SK-N-SH (cell line): ENCODE data around the gene B4GALT1. TPM values are rescaled to one million over a fixed set of nuclear protein-coding genes. Genes with fewer than 3 reads are reported as not detected.

Experiments
- CTCF ChIA-PET: fragments of 300-600, 350-600 bp; formaldehyde crosslinking; extraction: SDS; loops from one replicate; lab custom pipeline; 2021; lab: Yijun Ruan, JAX
- POLR2A ChIA-PET: fragments of 350-600 bp; sonication (Branson Sonifier 250); formaldehyde crosslinking; extraction: SDS; loops from one replicate; lab custom pipeline; 2020; ENCODE audit warnings: antibody characterized with exemption, inconsistent platforms; lab: Yijun Ruan, JAX
- DNase-seq: peaks from one replicate; pipeline ENCODE4 v3.0.0; 2012
- H2AFZ ChIP-seq: fragments of 200-600 bp; sonication (generic); 2 replicates; pipeline ENCODE4 v1.8.1; 2016; ENCODE audit warnings: antibody characterized with exemption, mild to moderate bottlenecking, low read depth
- H3F3A ChIP-seq: fragments of 200-600 bp; sonication (generic); replicated peaks from 2 replicates; pipeline ENCODE3; 2016; ENCODE audit warnings: antibody characterized with exemption, mild to moderate bottlenecking; ENCODE audit not compliant: insufficient read depth
- H3K27ac ChIP-seq, 2 experiments: fragments of 200-500 bp in 1 of 2; fragments of 200-600 bp in 1 of 2; sonication (Bioruptor generic) in 1 of 2; sonication (generic), shearing (Covaris generic) in 1 of 2; 2 replicates each; pipeline versions ENCODE4 v1.5.1 to v1.6.1; 2014 to 2016; ENCODE audit warnings: low read depth in 2 of 2, inconsistent platforms in 1 of 2, low read length in 1 of 2, mild to moderate bottlenecking in 1 of 2, mixed read lengths in 1 of 2
- H3K27me3 ChIP-seq: fragments of 200-600 bp; sonication (generic), shearing (Covaris generic); 2 replicates; pipeline ENCODE4 v1.6.1; 2016; ENCODE audit warnings: mixed run types; ENCODE audit not compliant: insufficient read depth
- H3K36me3 ChIP-seq, 2 experiments: fragments of 200-500 bp in 1 of 2; fragments of 200-600 bp in 1 of 2; sonication (Bioruptor generic) in 1 of 2; sonication (generic) in 1 of 2; replicated peaks in 1 of 2; 2 replicates each; pipeline versions ENCODE3 to v1.5.1; 2014 to 2016; ENCODE audit warnings: low read length in 1 of 2, mild to moderate bottlenecking in 1 of 2; ENCODE audit not compliant: insufficient read depth in 2 of 2, control insufficient read depth in 1 of 2
- H3K4me1 ChIP-seq, 2 experiments: fragments of 200-500 bp in 1 of 2; fragments of 200-600 bp in 1 of 2; sonication (Bioruptor generic) in 1 of 2; sonication (generic), shearing (Covaris generic) in 1 of 2; 2 replicates each; pipeline versions ENCODE4 v1.5.1 to v1.6.1; 2014 to 2016; ENCODE audit warnings: low read depth in 1 of 2, low read length in 1 of 2, mixed run types in 1 of 2; ENCODE audit not compliant: insufficient read depth in 2 of 2, control insufficient read depth in 1 of 2
- H3K4me2 ChIP-seq: fragments of 200-600 bp; sonication (generic), shearing (Covaris generic); 2 replicates; pipeline ENCODE4 v1.6.1; 2017; ENCODE audit warnings: mixed run types
- H3K4me3 ChIP-seq, 2 experiments: fragments of 200-500 bp in 1 of 2; fragments of 200-600 bp in 1 of 2; sonication (Bioruptor generic) in 1 of 2; sonication (generic), shearing (Covaris generic) in 1 of 2; 2 replicates each; pipeline versions ENCODE4 v1.5.1 to v1.8.1; 2014 to 2016; ENCODE audit warnings: low read depth in 2 of 2, inconsistent platforms in 1 of 2, low read length in 1 of 2, mild to moderate bottlenecking in 1 of 2, mixed read lengths in 1 of 2, moderate library complexity in 1 of 2
- H3K79me2 ChIP-seq: fragments of 200-600 bp; sonication (generic); 2 replicates; pipeline ENCODE4 v1.8.1; 2017; ENCODE audit warnings: mild to moderate bottlenecking; ENCODE audit not compliant: insufficient read depth
- H3K9ac ChIP-seq: fragments of 200-600 bp; sonication (generic); 2 replicates; pipeline ENCODE4 v1.6.1; 2017; ENCODE audit warnings: mixed run types
- H3K9me2 ChIP-seq: fragments of 200-600 bp; sonication (generic); 2 replicates; pipeline ENCODE4 v1.6.1; 2017; ENCODE audit warnings: mixed run types
- H3K9me3 ChIP-seq: fragments of 200-600 bp; sonication (generic); 2 replicates; pipeline ENCODE4 v1.6.1; 2017; ENCODE audit warnings: mixed run types, mild to moderate bottlenecking, moderate library complexity
- H4K20me1 ChIP-seq: fragments of 200-600 bp; sonication (generic); 2 replicates; pipeline ENCODE4 v1.6.1; 2017; ENCODE audit warnings: mild to moderate bottlenecking, mixed run types; ENCODE audit not compliant: insufficient read depth
- ELF1 ChIP-seq: IDR thresholded peaks from 2 replicates; pipeline ENCODE4 v1.4.0; 2012
- EP300 ChIP-seq, 2 experiments: IDR thresholded peaks; 2 replicates each; pipeline versions ENCODE4 v1.4.0 to v1.6.1; 2012; ENCODE audit warnings: borderline replicate concordance in 1 of 2, low read depth in 1 of 2, low read length in 1 of 2
- EZH2phosphoT487 ChIP-seq: fragments of 200-600 bp; sonication (generic); IDR thresholded peaks from 2 replicates; pipeline ENCODE4 v1.6.1; 2017; ENCODE audit warnings: low read depth, mixed run types, mild to moderate bottlenecking, antibody characterized with exemption, moderate library complexity, borderline replicate concordance
- FOXJ3 ChIP-seq: sonication (generic); formaldehyde crosslinking; IDR thresholded peaks from 2 replicates; pipeline ENCODE4 v1.5.1; 2020; ENCODE audit warnings: mild to moderate bottlenecking, missing genetic modification reagents
- FOXM1 ChIP-seq: IDR thresholded peaks from 2 replicates; pipeline ENCODE4 v1.4.0; 2012; ENCODE audit warnings: low read depth, mild to moderate bottlenecking
- GATA2 ChIP-seq: sonication (generic); formaldehyde crosslinking; IDR thresholded peaks from 2 replicates; pipeline ENCODE4 v1.5.0; 2020; ENCODE audit warnings: mild to moderate bottlenecking, missing genetic modification reagents
- JUND ChIP-seq: IDR thresholded peaks from 2 replicates; pipeline ENCODE4 v1.4.0; 2012
- MEF2A ChIP-seq: IDR thresholded peaks from 2 replicates; pipeline ENCODE4 v1.4.0; 2012; ENCODE audit warnings: low read depth, borderline replicate concordance
- RCOR1 ChIP-seq: fragments of 150-350 bp; IDR thresholded peaks from 2 replicates; pipeline ENCODE4 v1.6.1; 2017; ENCODE audit warnings: antibody characterized with exemption, low read length
- RFX5 ChIP-seq: IDR thresholded peaks from 2 replicates; pipeline ENCODE4 v1.6.1; 2012; ENCODE audit warnings: mild to moderate bottlenecking, improper control_type of control experiment, low read length
- SIN3A ChIP-seq: IDR thresholded peaks from 2 replicates; pipeline ENCODE4 v1.6.1; 2012; ENCODE audit warnings: low read depth, mild to moderate bottlenecking, low read length, moderate library complexity, borderline replicate concordance
- SMC3 ChIP-seq: IDR thresholded peaks from 2 replicates; pipeline ENCODE4 v1.6.1; 2012; ENCODE audit warnings: low read depth, low read length, improper control_type of control experiment
- TAF1 ChIP-seq: IDR thresholded peaks from 2 replicates; pipeline ENCODE4 v1.6.1; 2012; ENCODE audit warnings: low read depth, mild to moderate bottlenecking, low read length, moderate library complexity, borderline replicate concordance
- TEAD4 ChIP-seq: IDR thresholded peaks from 2 replicates; pipeline ENCODE4 v1.4.0; 2012; ENCODE audit warnings: mild to moderate bottlenecking, borderline replicate concordance; ENCODE audit not compliant: insufficient read depth
- USF1 ChIP-seq: IDR thresholded peaks from 2 replicates; pipeline ENCODE4 v1.4.0; 2012; ENCODE audit warnings: low read depth, borderline replicate concordance
- WGBS: methylation state at CpG from one replicate; pipeline ENCODE4 v1.1.6; 2017; ENCODE audit warnings: low lambda C conversion rate; 5-methylcytosine and 5-hydroxymethylcytosine counted together
- polyA plus RNA-seq, 3 experiments: library from polyadenylated mRNA; depleted of rRNA; stranded (reverse); fragments of >200 nt; gene quantifications; 2 replicates each; pipeline ENCODE4 v1.2.3, GENCODE V29; 2012
- TF ChIP-seq, protein P1 (sequence below): fragments of 200-600 bp; sonication (generic); IDR thresholded peaks from 2 replicates; pipeline ENCODE4 v1.6.1; 2017; ENCODE audit warnings: antibody characterized with exemption, mild to moderate bottlenecking, moderate library complexity
- TF ChIP-seq, protein P2 (sequence below): IDR thresholded peaks from 2 replicates; pipeline ENCODE4 v1.6.1; 2012; ENCODE audit warnings: mild to moderate bottlenecking, low read depth, low read length, moderate library complexity
- TF ChIP-seq, protein P3 (sequence below): fragments of 150-350 bp; IDR thresholded peaks from 2 replicates; pipeline ENCODE4 v1.6.1; 2017; ENCODE audit warnings: antibody characterized with exemption, low read length, low read depth, borderline replicate concordance

Gene B4GALT1
- polyA plus RNA-seq, 1 of the 3 experiments (the other 2 are of a cell fraction): 36.2 TPM

DNA sequence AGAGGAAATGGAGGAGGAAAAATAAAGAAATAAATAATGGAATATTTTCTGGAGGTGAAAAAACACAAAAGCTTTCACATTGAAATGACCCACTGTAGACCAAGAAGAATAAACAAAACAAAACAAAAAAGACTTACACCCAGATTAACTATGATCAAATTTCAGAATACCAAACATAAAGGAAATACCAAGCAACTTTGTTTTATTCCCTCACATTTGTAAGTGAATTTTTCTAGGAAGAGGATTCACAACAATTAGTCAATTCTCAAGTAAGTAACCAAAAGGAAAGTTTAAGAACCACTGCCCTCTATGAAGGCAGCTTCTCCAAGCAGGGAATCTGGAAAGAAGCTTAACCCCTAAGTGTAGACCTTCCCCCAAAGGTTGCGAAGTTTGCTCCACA is 29.6 kb upstream of the B4GALT1 start:
- H2AFZ ChIP-seq: no peak overlapping the region

More for the DNA sequence above, 29.6 kb upstream of the B4GALT1 start:
- no peak overlapping the region for H3K27ac ChIP-seq
- TF ChIP-seq TAF1 (no peak), FOXJ3 (no peak), SMC3 (no peak), RCOR1 (no peak), USF1 (no peak), FOXM1 (no peak), JUND (no peak), MEF2A (no peak), SIN3A (no peak), GATA2 (CRISPR knock-in tag) (no peak), RFX5 (no peak), EZH2phosphoT487 (no peak), ELF1 (no peak), EP300 (IDR thresholded peaks at IDR 0.05; ENCODE audit: borderline replicate concordance in 1 of 2, low read depth in 1 of 2, low read length in 1 of 2) (no peak), TEAD4 (no peak)
- TF ChIP-seq, protein P1, sequence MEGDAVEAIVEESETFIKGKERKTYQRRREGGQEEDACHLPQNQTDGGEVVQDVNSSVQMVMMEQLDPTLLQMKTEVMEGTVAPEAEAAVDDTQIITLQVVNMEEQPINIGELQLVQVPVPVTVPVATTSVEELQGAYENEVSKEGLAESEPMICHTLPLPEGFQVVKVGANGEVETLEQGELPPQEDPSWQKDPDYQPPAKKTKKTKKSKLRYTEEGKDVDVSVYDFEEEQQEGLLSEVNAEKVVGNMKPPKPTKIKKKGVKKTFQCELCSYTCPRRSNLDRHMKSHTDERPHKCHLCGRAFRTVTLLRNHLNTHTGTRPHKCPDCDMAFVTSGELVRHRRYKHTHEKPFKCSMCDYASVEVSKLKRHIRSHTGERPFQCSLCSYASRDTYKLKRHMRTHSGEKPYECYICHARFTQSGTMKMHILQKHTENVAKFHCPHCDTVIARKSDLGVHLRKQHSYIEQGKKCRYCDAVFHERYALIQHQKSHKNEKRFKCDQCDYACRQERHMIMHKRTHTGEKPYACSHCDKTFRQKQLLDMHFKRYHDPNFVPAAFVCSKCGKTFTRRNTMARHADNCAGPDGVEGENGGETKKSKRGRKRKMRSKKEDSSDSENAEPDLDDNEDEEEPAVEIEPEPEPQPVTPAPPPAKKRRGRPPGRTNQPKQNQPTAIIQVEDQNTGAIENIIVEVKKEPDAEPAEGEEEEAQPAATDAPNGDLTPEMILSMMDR: no peak
- TF ChIP-seq, protein P2, sequence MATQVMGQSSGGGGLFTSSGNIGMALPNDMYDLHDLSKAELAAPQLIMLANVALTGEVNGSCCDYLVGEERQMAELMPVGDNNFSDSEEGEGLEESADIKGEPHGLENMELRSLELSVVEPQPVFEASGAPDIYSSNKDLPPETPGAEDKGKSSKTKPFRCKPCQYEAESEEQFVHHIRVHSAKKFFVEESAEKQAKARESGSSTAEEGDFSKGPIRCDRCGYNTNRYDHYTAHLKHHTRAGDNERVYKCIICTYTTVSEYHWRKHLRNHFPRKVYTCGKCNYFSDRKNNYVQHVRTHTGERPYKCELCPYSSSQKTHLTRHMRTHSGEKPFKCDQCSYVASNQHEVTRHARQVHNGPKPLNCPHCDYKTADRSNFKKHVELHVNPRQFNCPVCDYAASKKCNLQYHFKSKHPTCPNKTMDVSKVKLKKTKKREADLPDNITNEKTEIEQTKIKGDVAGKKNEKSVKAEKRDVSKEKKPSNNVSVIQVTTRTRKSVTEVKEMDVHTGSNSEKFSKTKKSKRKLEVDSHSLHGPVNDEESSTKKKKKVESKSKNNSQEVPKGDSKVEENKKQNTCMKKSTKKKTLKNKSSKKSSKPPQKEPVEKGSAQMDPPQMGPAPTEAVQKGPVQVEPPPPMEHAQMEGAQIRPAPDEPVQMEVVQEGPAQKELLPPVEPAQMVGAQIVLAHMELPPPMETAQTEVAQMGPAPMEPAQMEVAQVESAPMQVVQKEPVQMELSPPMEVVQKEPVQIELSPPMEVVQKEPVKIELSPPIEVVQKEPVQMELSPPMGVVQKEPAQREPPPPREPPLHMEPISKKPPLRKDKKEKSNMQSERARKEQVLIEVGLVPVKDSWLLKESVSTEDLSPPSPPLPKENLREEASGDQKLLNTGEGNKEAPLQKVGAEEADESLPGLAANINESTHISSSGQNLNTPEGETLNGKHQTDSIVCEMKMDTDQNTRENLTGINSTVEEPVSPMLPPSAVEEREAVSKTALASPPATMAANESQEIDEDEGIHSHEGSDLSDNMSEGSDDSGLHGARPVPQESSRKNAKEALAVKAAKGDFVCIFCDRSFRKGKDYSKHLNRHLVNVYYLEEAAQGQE: no peak
- TF ChIP-seq, protein P3, sequence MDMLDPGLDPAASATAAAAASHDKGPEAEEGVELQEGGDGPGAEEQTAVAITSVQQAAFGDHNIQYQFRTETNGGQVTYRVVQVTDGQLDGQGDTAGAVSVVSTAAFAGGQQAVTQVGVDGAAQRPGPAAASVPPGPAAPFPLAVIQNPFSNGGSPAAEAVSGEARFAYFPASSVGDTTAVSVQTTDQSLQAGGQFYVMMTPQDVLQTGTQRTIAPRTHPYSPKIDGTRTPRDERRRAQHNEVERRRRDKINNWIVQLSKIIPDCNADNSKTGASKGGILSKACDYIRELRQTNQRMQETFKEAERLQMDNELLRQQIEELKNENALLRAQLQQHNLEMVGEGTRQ: no peak
- no peak overlapping the region for H3K9ac ChIP-seq
- H3K4me2 ChIP-seq: no peak overlapping the region
- H3K4me1 ChIP-seq: peaks cover 0 to 3% of the 10 kb centered on the region in 2 experiments; a peak in 1 of 4 replicates
- no peaks in the 10 kb centered on the region for H3F3A ChIP-seq
- H3K9me2 ChIP-seq: no peaks in the 10 kb centered on the region
- H3K79me2 ChIP-seq: no peaks in the 10 kb centered on the region
- WGBS: 85% methylated on average over 1 of the region's 1 CpG
- H4K20me1 ChIP-seq: no peaks in the 10 kb centered on the region
- ChIA-PET CTCF (interaction anchor here (2.1 kb wide), 1 partner anchor 29 kb away, joined by 7 read pairs; no protein-coding TSS in a partner anchor), POLR2A (no interaction called here)
- H3K27me3 ChIP-seq: no peaks in the 10 kb centered on the region
- H3K4me3 ChIP-seq: no peak overlapping the region
- H3K36me3 ChIP-seq: no peaks in the 10 kb centered on the region
- DNase-seq: no peak
- H3K9me3 ChIP-seq: no peaks in the 10 kb centered on the region
